ENCODE measurements around the gene PRDM11. TPM values are rescaled to one million over a fixed set of nuclear protein-coding genes. Genes with fewer than 3 reads are reported as not detected.

The PRDM11 gene
- total and polyA plus RNA-seq, 10 of the 15 experiments (the other 5 are each of a cell fraction or from before 2014, with no cell fraction given) = 0.03 to 2.4 (median 0.53) TPM

DNA sequence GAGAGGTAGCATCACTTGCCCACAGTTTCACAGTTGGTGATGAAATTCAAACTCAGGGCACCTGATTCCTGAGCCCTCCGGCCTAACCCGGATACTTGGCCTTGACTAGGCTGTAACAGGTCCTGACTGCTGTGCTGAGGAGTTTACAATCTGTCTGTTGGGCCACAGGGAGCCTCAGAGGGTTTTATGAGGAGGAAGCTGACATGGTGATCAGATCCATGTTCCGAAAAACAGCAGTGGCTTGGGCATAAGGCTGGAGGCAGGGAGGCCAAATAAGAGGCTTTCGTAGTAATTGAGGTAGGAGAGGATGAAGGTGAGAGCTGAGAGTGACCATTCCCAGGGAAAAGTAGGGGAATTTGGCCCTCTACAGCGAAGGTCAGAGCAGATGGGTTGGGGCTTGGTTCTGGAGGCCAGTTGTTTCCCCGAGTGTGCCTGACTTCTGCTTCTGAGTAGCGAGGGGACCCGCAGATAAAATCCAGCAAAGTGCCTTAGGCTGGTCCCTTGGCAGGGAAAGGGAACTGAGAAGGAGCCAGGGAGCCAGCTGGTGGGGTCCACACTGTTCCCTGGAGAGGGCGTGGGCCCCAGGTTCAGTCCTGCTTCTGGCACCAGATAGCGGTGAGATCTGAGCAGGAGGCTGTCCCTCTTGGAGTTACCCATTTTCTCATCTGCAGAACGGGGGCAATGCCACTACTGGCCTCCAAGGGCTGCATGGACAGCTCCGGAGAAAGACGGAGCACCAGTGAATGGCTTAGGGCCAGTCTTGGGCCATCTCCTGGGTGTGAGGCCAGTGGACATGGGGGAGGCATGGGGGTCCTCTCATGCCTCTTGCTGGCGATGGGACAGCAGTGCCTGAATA is 6.5 kb downstream of the PRDM11 start (continued):
- TF ChIP-seq HDAC2 (IDR thresholded peaks at IDR 0.05) (no peak), TCF7 (IDR thresholded peaks at IDR 0.05; ENCODE audit: borderline replicate concordance) (no peak), CEBPB (IDR thresholded peaks at IDR 0.05; ENCODE audit: borderline replicate concordance in 1 of 2, low read depth in 2 of 2, low read length in 2 of 2) (no peak), ASH2L (IDR thresholded peaks at IDR 0.05; ENCODE audit: borderline replicate concordance, low read depth) (no peak), GABPA (IDR thresholded peaks at IDR 0.05; ENCODE audit: low read depth) (no peak), CBX5 (IDR thresholded peaks at IDR 0.05; ENCODE audit: low read depth) (no peak), TCF12 (IDR thresholded peaks at IDR 0.05; ENCODE audit: low read depth, low read length) (no peak), RAD21 (IDR thresholded peaks at IDR 0.05; ENCODE audit: insufficient read depth, low read depth, low read length) (no peak), SREBF1 (IDR thresholded peaks at IDR 0.05; ENCODE audit: low read length) (no peak), ZZZ3 (IDR thresholded peaks at IDR 0.05; ENCODE audit: control insufficient read depth, insufficient read length, low read depth) (no peak), NFYA (IDR thresholded peaks at IDR 0.05; ENCODE audit: borderline replicate concordance, low read depth, low read length) (no peak), JUNB (IDR thresholded peaks at IDR 0.05) (no peak)

GRCh38 chr11:45154276-45154675 is 7.8 kb downstream of the PRDM11 start:
- no peaks in the 10 kb centered on the region for H3K4me1 ChIP-seq (ENCODE audit: control insufficient read depth, insufficient read depth, low read length)
- DNase-seq (ENCODE audit: low read depth, low spot score) (no peak), FAIRE-seq (no peak), ATAC-seq (no peak)
- intact Hi-C loops (cut with micrococcal nuclease; ENCODE audit: unreplicated experiment) (no loop called here), in situ Hi-C loops (cut with MboI) (no loop called here)
- no peak overlapping the region for H3K4me2 ChIP-seq (ENCODE audit: control insufficient read depth, insufficient read depth)
- no TSS peak for BruUV-seq (replicated peaks)
- no peak overlapping the region for H3K27ac ChIP-seq (ENCODE audit: control insufficient read depth, insufficient read depth)
- no peak overlapping the region for H2AFZ ChIP-seq (ENCODE audit: control insufficient read depth, low read depth, low read length)
- RAD21 ChIA-PET (ENCODE audit: unreplicated experiment) = no interaction called here
- SMC1A ChIA-PET (ENCODE audit: uncharacterized antibody, unreplicated experiment) = no interaction called here
- CTCF ChIA-PET = no interaction called here
- H3K9me3 ChIP-seq (replicated peaks; ENCODE audit: control insufficient read depth, insufficient read depth, low read length) = no peaks in the 10 kb centered on the region
- H4K20me1 ChIP-seq (ENCODE audit: control insufficient read depth, insufficient read depth) = no peaks in the 10 kb centered on the region
- H3K36me3 ChIP-seq (ENCODE audit: control insufficient read depth in 2 of 2, insufficient read depth in 2 of 2, low read length in 1 of 2) = no peaks in the 10 kb centered on the region
- no peak overlapping the region for H3K9ac ChIP-seq (ENCODE audit: control insufficient read depth, insufficient read depth, low read length)
- POLR2A ChIA-PET = no interaction called here
- 80% methylated on average over 6 of the region's 6 CpGs for WGBS (ENCODE audit: insufficient coverage, insufficient replicate concordance, low lambda C conversion rate, missing lambda C conversion rate)
- no peak overlapping the region for H3K4me3 ChIP-seq
- no peaks in the 10 kb centered on the region for H3K79me2 ChIP-seq (ENCODE audit: control insufficient read depth, insufficient read depth, low read length)
- H3K27me3 ChIP-seq (replicated peaks in 1 of 2; ENCODE audit: control insufficient read depth in 2 of 2, insufficient read depth in 2 of 2, low read length in 1 of 2) = no peaks in the 10 kb centered on the region
- TF ChIP-seq, protein P1, sequence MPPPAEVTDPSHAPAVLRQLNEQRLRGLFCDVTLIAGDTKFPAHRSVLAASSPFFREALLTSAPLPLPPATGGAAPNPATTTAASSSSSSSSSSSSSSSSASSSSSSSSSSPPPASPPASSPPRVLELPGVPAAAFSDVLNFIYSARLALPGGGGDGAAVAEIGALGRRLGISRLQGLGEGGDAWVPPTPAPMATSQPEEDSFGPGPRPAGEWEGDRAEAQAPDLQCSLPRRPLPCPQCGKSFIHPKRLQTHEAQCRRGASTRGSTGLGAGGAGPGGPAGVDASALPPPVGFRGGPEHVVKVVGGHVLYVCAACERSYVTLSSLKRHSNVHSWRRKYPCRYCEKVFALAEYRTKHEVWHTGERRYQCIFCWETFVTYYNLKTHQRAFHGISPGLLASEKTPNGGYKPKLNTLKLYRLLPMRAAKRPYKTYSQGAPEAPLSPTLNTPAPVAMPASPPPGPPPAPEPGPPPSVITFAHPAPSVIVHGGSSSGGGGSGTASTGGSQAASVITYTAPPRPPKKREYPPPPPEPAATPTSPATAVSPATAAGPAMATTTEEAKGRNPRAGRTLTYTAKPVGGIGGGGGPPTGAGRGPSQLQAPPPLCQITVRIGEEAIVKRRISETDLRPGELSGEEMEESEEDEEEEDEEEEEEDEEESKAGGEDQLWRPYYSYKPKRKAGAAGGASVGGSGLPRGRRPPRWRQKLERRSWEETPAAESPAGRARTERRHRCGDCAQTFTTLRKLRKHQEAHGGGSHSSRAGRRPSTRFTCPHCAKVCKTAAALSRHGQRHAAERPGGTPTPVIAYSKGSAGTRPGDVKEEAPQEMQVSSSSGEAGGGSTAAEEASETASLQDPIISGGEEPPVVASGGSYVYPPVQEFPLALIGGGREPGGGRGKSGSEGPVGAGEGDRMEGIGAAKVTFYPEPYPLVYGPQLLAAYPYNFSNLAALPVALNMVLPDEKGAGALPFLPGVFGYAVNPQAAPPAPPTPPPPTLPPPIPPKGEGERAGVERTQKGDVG (CRISPR knock-in tag; IDR thresholded peaks at IDR 0.05) = no peak
- TF ChIP-seq ZNF622 (IDR thresholded peaks at IDR 0.05) (no peak), REST (IDR thresholded peaks at IDR 0.05; ENCODE audit: low read depth, low read length) (no peak), SP1 (IDR thresholded peaks at IDR 0.05; ENCODE audit: low read depth, low read length) (no peak), LARP7 (IDR thresholded peaks at IDR 0.05) (no peak), HCFC1 (IDR thresholded peaks at IDR 0.05; ENCODE audit: low read length) (no peak)
